Measurements from ENCODE around the gene CBFA2T3.

DNA sequence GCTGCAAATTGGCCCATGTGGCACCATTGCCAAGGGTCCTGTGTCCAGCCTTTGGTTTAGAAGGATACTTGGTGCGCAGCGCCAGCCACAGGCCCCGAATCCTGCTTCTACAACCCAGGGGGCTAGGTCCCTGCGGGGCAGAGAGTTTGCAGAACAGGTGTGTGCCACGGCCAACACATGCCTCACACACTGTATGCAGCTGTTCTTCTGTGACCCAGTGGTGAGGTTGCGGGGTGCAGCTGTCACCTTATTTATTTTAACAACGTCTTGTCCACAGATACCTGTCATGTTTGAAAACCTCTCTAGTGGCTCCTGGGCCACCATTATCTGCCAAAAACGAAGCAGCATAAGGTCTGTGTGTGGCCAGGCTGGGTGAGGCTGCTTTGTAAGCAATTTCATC, 11.6 kb downstream of the CBFA2T3 start:
- TF ChIP-seq POLR2AphosphoS5 (IDR thresholded peaks at IDR 0.05; ENCODE audit: low read depth, low read length) = no peak
- TF ChIP-seq, protein P1, sequence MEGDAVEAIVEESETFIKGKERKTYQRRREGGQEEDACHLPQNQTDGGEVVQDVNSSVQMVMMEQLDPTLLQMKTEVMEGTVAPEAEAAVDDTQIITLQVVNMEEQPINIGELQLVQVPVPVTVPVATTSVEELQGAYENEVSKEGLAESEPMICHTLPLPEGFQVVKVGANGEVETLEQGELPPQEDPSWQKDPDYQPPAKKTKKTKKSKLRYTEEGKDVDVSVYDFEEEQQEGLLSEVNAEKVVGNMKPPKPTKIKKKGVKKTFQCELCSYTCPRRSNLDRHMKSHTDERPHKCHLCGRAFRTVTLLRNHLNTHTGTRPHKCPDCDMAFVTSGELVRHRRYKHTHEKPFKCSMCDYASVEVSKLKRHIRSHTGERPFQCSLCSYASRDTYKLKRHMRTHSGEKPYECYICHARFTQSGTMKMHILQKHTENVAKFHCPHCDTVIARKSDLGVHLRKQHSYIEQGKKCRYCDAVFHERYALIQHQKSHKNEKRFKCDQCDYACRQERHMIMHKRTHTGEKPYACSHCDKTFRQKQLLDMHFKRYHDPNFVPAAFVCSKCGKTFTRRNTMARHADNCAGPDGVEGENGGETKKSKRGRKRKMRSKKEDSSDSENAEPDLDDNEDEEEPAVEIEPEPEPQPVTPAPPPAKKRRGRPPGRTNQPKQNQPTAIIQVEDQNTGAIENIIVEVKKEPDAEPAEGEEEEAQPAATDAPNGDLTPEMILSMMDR (IDR thresholded peaks at IDR 0.05) = no peak
